Fibroblast of the conjunctiva (primary cell): ENCODE measurements around the gene CCDC7.
A peak's percentile ranks its signal among the peaks of the same experiment; 100 is the strongest.
"Not testable (repeated sequence)": the region's sequence is repeated elsewhere in the genome, so short reads cannot be mapped to it uniquely, and the experiment has no call there.

Experiments used
- DNase-seq: peaks from one replicate; pipeline ENCODE4 v3.0.0-alpha.2; 2010; ENCODE audit warnings: low read depth

Gene CCDC7

DNA sequence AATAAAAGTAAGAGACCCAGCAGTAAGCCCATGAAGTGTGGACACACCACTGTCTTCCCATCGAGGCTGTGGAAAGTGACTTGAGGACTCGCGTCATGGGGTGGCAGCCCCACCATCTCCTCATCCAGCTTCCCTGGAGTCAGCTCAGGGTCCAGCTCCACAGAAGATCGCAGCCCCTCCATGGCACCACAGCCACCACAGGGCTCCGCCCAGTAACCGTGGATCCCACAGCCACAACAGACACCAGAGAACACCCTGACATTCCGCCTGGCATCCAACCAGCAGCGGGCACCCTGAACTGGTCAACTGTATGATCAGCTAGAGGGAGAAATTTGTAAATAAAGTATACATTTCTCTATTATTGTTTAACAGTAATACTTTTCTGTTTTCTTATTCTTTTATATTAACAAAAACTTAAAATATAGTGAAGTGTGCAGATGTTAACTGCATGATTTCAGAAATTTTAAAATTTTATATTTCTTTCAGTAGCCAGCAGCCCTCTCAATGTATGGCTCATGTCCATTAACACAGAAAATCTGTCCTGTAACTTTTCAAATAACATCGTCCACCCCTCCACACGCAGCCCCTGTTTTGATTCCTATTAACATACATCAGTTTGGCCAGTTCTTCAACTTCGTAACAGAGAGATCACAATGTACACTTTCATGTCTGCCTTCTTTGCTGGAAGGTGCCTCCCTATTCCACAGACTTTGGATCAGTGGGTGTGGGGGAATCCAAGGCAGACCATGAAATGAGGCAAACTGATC, 442.4 kb downstream of the CCDC7 start:
- DNase-seq: no peak

DNA sequence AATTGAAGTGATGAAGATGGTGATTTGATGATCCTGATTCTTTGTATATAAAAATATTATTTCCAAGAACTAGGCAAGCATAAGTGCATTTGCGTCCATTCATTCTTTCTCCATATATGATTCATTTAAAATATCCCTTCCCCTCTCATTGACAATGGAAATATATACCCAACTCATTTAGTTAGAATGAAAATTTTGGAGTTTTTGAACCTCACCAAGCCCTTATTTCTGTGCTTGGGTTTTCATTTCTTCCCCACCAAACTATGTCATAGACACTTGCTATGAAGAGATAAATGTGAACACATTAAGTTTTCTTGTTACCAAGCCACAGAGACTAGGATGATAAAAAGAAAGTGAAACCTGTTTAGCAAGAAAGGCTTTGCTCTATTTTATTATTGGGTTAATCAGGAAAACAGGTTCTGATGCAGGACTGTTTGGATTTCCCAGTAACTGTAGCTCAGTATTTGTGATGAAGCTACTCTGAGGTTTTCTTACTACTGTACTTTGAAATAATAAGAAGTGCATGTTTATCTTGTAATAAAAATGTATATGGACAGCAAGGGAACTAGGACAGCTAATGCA, 443.8 kb downstream of the CCDC7 start:
- no peak for DNase-seq

DNA sequence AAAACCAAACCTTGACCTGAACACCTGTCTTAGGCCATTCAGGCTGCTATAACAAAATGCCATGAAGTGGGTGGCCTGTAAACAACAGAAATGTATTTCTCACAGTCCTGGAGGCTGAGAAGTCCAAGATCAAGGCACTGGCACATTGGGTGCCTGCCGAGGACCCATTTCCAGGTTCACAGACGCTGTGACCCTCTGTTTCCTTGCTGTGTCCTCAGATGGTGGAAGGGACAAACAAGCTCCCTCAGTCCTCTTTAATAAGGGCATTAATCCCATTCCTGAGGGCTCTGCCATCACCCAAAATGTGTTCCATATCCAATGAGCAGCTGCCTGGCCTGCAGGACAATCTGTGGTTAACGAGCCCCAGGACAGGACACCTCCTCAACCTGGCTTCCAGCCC, 444.5 kb downstream of the CCDC7 start:
- DNase-seq: no peak

DNA sequence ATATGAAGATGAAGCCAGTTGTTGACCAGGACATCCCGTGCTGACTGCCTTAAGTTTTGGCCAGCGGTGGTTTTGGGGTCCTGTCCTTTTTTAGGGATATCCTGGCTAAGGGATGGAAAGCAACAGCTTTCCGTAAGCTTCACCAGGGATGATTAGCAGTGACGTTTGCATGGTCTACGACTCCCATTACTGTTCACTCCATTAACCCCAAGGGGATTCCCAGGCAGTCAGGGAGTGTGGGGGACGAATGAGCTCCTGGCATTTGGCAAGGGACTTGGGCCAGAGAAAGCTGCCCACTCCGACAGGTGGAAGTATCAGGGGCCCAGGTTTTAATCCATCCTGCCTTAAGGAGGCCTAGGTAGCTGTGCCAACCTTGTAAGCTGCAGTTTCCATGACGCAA, 445.3 kb downstream of the CCDC7 start:
- DNase-seq: no peak

GRCh38 chr10:32893434-32893833, 447.5 kb downstream of the CCDC7 start:
- no peak for DNase-seq

DNA sequence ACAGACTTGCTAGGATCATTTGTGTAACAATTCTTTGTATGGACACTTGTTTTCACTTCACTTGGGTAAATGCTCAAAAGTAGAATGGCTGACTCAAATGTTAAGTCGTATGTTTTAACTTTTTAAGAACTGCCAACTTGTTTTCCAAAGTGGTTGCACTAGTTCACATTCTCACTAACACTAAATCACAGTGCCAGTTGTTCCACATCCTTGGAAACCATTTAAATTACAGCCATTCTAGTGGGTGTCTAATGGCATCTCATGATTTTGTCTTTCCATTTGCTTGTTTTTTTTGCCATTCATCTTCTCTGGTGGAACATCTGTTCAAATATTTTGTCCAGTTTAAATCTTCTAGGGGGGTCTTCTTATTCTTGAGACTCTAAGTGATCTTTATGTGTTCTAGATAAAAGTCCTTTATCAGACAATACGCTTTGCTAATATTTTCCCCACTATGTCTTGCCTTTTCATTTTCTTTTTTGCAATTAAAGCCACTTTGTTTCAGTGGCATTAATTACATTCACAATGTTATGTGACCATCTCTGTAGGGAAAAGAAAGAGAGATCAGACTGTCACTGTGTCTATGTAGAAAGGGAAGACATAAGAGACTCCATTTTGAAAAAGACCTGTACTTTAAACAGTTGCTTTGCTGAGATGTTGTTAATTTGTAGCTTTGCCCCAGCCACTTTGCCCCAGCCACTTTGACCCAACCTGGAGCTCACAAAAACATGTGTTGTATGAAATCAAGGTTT, 448.1 kb downstream of the CCDC7 start:
- no peak for DNase-seq

DNA sequence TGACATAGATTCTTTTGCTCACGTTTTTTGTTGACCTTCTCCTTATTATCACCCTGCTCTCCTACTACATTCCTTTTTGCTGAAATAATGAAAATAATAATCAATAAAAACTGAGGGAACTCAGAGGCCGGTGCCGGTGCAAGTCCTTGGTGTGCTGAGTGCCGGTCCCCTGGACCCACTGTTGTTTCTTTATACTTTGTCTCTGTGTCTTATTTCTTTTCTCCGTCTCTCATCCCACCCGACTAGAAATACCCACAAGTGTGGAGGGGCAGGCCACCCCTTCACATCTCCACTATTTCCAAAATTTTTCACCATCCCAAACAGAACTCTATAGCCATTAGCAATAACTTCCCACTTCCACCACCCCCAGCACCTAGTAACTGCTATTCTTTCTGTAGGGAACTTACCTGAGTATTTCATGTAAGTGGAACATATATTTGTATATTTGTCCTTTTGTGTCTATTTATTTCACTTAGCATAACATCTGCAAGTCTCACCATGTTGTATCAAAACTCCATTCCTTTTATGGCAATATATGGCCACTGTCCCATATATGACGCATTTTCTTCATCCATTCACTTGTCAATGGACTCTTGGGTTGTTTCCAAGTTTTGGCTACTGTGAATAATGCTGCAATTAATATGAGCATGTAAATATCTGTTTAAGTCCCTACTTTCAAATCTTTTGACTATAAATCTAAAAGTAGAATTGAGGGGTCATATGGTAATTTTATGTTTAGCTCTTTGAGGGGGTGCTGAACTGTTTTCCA, 449.4 kb downstream of the CCDC7 start:
- DNase-seq: not testable (repeated sequence)

DNA sequence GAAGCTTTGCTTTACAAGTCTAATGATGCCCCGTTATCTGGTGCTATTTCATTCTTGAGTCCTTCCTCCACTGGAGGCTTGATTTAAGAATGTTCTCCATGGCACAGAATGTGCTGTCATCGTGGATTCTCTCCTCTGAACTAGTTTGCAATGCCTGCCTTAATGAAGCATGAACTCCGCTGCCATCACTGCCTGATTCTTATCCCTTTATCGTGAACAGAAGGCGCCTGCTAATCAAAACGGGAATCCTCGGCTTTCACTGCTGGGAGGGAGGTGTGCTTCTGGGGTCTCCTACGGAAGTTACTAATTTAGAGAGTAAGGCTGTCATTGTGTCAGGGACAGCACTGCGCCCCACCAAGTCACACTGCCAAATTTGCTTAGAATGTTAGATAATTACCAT, 455.9 kb downstream of the CCDC7 start:
- no peak for DNase-seq

DNA sequence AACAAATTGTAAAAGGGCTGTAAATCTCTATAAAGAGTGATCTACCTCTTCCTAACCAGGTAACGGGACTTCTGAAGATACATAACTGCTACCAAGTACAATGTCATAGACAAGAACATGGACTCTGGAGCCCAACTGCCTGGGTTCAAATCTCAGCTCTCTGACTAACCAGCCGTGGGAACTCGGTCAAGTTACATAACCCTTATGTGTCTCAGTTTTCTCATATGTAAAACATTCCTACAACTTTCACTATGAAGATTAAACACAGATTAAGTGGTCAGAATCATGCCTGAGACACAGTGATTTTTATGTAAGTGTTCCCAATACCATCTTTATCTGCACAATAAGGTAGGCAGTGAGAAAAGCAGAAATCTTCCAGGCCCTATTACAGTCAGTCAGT, 459.5 kb downstream of the CCDC7 start:
- DNase-seq: no peak

- DNase-seq: no peak
Measured at GRCh38 chr10:32906595-32906994, 460.7 kb downstream of the CCDC7 start.

DNA sequence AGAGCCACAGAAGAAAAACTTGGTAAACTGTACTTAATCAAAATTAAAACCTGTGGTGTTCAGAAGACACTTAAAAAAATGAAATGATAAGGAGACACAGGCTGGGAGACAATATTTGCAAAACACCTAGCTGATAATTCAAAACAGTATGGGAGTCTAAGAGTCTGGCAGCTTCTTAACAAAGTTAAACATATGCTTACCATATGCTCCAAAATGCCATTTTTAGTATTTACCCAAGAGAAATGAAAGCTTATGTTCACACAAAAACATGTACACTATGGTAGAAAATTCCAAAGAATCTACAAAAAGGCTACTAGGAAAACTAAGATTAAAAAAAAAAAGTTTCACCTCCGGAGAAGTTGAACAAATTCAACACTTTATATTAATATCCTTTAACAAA, 463.5 kb downstream of the CCDC7 start:
- DNase-seq: peak; percentile 10

DNA sequence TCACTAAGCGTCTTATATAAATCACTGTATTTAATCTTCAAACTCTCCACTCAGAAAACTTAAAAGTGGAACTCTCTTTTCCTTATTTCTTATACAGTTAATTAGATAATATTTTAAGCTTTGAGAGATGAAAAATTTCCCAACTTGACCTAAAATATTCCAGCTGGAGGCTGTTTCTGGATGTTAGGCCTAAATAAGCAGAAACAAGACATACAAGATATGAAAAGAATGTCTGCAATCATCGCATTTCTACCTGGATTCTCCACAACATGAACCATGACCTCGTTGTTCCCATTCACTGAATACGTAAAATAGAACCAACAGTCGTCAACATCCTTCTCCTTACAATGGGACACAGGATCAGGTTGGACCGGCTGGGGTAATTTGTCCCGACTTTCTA, 464.0 kb downstream of the CCDC7 start:
- not testable (repeated sequence) for DNase-seq

GRCh38 chr10:32911285-32912016, 465.5 kb downstream of the CCDC7 start:
- no peak for DNase-seq

GRCh38 chr10:32917817-32918216, 471.9 kb downstream of the CCDC7 start:
- DNase-seq: not testable (repeated sequence)

DNA sequence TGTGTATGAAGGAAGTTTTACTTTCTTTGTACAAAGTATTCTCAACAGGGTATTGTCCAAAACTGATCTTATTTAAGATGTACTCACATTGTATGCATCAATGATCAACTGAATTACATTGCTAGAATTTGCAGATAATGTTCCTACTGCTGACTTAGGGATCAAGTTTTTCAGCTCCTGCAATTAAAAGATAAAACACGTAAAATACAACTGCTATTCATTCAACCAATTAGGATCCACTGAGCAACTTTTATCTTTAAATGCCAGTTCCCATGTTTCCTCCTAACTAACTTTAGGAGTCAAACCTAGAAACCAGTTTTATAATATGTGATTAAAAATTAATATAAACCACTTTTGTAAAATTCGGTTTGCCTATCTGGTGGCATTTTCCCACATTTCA, 476.2 kb downstream of the CCDC7 start:
- no peak for DNase-seq

- no peak for DNase-seq
Measured at GRCh38 chr10:32923134-32923533, 477.2 kb downstream of the CCDC7 start.

- DNase-seq: no peak
Measured at GRCh38 chr10:32923849-32924248, 477.9 kb downstream of the CCDC7 start.
